Gastrocnemius medialis (tissue), 4 donors: ENCODE data around the gene CNKSR3. TPM values are rescaled to one million over a fixed set of nuclear protein-coding genes. Genes with fewer than 3 reads are reported as not detected.

Source experiments
- ATAC-seq, 2 donors: fragments of 150-250 bp; one replicate each; pipeline ENCODE4 v1.9.1; 2016
- DNase-seq, 2 donors: peaks; one replicate each; pipeline ENCODE4 v3.0.0-alpha.2; 2019
- H3K27ac ChIP-seq, 4 donors: fragments of 200-600 bp; sonication (generic); 1 replicate in 1 of 4; 2 replicates in 3 of 4; pipeline ENCODE4 v1.5.1; 2016 to 2018; ENCODE audit warnings: mild to moderate bottlenecking in 2 of 4, moderate library complexity in 1 of 4
- H3K27me3 ChIP-seq, 3 donors: fragments of 200-600 bp; sonication (generic) in 2 of 3; 1 replicate in 1 of 3; 2 replicates in 2 of 3; pipeline versions ENCODE4 v1.5.1 to v1.6.0; 2016 to 2019; ENCODE audit warnings: mild to moderate bottlenecking in 1 of 3, moderate library complexity in 1 of 3
- H3K36me3 ChIP-seq, 2 donors: fragments of 200-600 bp; sonication (generic) in 1 of 2; one replicate each; pipeline ENCODE4 v1.5.1; 2017 to 2018
- H3K4me1 ChIP-seq, 2 donors: fragments of 200-600 bp; sonication (generic) in 1 of 2; one replicate each; pipeline ENCODE4 v1.5.1; 2016 to 2017; ENCODE audit warnings: mild to moderate bottlenecking in 2 of 2
- H3K4me3 ChIP-seq, 4 donors: fragments of 200-600 bp; sonication (generic) in 3 of 4; 1 replicate in 1 of 4; 2 replicates in 3 of 4; pipeline ENCODE4 v1.5.1; 2016 to 2019; ENCODE audit warnings: mild to moderate bottlenecking in 2 of 4
- H3K9me3 ChIP-seq, 3 donors: fragments of 200-600 bp; sonication (generic) in 2 of 3; 1 replicate in 1 of 3; 2 replicates in 2 of 3; pipeline ENCODE4 v1.5.1; 2016 to 2019
- CTCF ChIP-seq, 5 experiments: fragments of 450-650 bp in 3 of 5; fragments of 200-600 bp in 2 of 5; sonication (generic) in 2 of 5; IDR thresholded peaks in 4 of 5; conservative IDR thresholded peaks in 1 of 5; 1 replicate in 4 of 5; 2 replicates in 1 of 5; pipeline ENCODE4 v1.5.1; 2016 to 2019; ENCODE audit warnings: antibody characterized with exemption in 5 of 5, mild to moderate bottlenecking in 3 of 5, moderate library complexity in 3 of 5
- POLR2A ChIP-seq, 2 donors: fragments of 450-650 bp; IDR thresholded peaks; one replicate each; pipeline ENCODE4 v1.6.1; 2017; ENCODE audit warnings: antibody characterized with exemption in 2 of 2, mild to moderate bottlenecking in 2 of 2, moderate library complexity in 2 of 2
- in situ Hi-C, 4 donors: fragments of 200-750 bp; cut with MboI; loops; one replicate each; pipeline versions ENCODE4 v1.15.0 to v1.8.0; 2017; ENCODE audit warnings: low sequenced_read_pairs in 4 of 4
- intact Hi-C: fragments of 100-400 bp; cut with DNase I; formaldehyde crosslinking; loops from one replicate; pipeline ENCODE4 v1.15.1; 2023; ENCODE audit warnings: low total_unique reads
- total RNA-seq, 4 donors: library from RNA; depleted of rRNA; stranded (reverse); fragments of >200 nt; gene quantifications; one replicate each; pipeline versions ENCODE4 v1.1.0 to v1.2.3, GENCODE V29; 2016

The CNKSR3 gene
- total RNA-seq, 4 donors from 2014 or later: 0.70 to 4.6 (median 2.9) TPM

- intact Hi-C loops (no loop called here), in situ Hi-C loops (loop anchor here in 2 of 4 donors (25.0 kb wide), 2 partner anchors 110 to 240 kb away; partner anchors contain the start of gene CNKSR3 (in 1 of the 2))
- DNase-seq (no peak), ATAC-seq (no peak)
- no peak overlapping the region for H3K4me3 ChIP-seq
- H3K36me3 ChIP-seq: no peaks in the 10 kb centered on the region
- no peak overlapping the region for H3K27ac ChIP-seq
- no peaks in the 10 kb centered on the region for H3K9me3 ChIP-seq
- no peaks in the 10 kb centered on the region for H3K27me3 ChIP-seq
- H3K4me1 ChIP-seq: no peaks in the 10 kb centered on the region
- TF ChIP-seq CTCF (IDR thresholded peaks at IDR 0.05 in 4 of 5, conservative IDR thresholded peaks at IDR 0.05 in 1 of 5) (no peak), POLR2A (IDR thresholded peaks at IDR 0.05) (no peak)
Observed at GRCh38 chr6:154402081-154402780, 108.3 kb downstream of the CNKSR3 start.

GRCh38 chr6:154399097-154399496 is 111.4 kb downstream of the CNKSR3 start:
- intact Hi-C loops: no loop called here
- in situ Hi-C loops: no loop called here
- Histone ChIP-seq H3K4me1 (no peaks in the 10 kb centered on the region), H3K4me3 (no peak overlapping the region), H3K27ac (no peak overlapping the region), H3K36me3 (no peaks in the 10 kb centered on the region), H3K27me3 (no peaks in the 10 kb centered on the region), H3K9me3 (no peaks in the 10 kb centered on the region)
- ATAC-seq (no peak), DNase-seq (no peak)
- TF ChIP-seq CTCF (IDR thresholded peaks at IDR 0.05 in 4 of 5, conservative IDR thresholded peaks at IDR 0.05 in 1 of 5) (no peak), POLR2A (IDR thresholded peaks at IDR 0.05) (no peak)

- H3K36me3 ChIP-seq: no peaks in the 10 kb centered on the region
- H3K27ac ChIP-seq: no peak overlapping the region
- H3K9me3 ChIP-seq: no peaks in the 10 kb centered on the region
- H3K4me3 ChIP-seq: no peak overlapping the region
- no peak for DNase-seq
- intact Hi-C loops (no loop called here), in situ Hi-C loops (no loop called here)
- TF ChIP-seq POLR2A (IDR thresholded peaks at IDR 0.05) (no peak), CTCF (IDR thresholded peaks at IDR 0.05 in 4 of 5, conservative IDR thresholded peaks at IDR 0.05 in 1 of 5) (no peak)
- no peak for ATAC-seq
- H3K27me3 ChIP-seq: no peaks in the 10 kb centered on the region
- H3K4me1 ChIP-seq: no peaks in the 10 kb centered on the region
Observed at GRCh38 chr6:154397491-154398195, 112.8 kb downstream of the CNKSR3 start.

GRCh38 chr6:154395878-154396277 is 114.6 kb downstream of the CNKSR3 start:
- Histone ChIP-seq H3K36me3 (no peaks in the 10 kb centered on the region), H3K27me3 (no peaks in the 10 kb centered on the region), H3K4me1 (no peaks in the 10 kb centered on the region), H3K9me3 (no peaks in the 10 kb centered on the region), H3K4me3 (no peak overlapping the region), H3K27ac (no peak overlapping the region)
- TF ChIP-seq CTCF (IDR thresholded peaks at IDR 0.05 in 4 of 5, conservative IDR thresholded peaks at IDR 0.05 in 1 of 5) (no peak), POLR2A (IDR thresholded peaks at IDR 0.05) (no peak)
- DNase-seq (no peak), ATAC-seq (no peak)
- in situ Hi-C loops: no loop called here
- intact Hi-C loops: no loop called here
